Activated T-helper 9 cell treated with anti-CD3 and anti-CD28 coated beads, Interleukin-2, amount 50 U/mL, for 16 hours (primary cell): ENCODE measurements around the gene TRPM5.

Source experiments
- DNase-seq: peaks from one replicate; pipeline ENCODE4 v3.0.0-alpha.2; 2020; ENCODE audit warnings: low read depth

Gene TRPM5

DNA sequence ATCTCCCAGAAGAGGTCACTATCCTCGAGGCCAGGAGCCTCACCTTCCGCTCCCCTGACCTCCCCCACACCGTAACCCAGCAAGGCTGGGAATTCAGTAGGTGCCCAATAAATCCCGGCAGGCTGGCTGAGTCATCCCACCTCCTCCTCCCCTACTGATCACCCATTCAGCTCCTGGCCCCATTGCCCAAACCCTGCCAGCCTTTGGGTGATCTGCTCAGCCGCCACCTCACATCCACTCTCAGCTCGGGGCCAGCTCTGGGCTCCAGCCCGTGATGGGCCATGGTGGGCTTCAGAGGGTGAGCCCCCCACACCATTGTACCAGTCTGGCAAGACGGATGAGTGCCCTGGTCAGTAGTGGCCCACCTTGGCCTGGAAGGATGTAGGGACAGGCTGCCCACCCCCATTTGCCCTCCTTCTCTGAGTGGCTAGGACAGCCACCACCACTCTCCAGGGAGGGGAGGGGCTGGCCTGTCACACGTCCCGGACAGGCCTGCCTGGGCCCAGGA lies 8.2 kb downstream of the TRPM5 start:
- no peak for DNase-seq

DNA sequence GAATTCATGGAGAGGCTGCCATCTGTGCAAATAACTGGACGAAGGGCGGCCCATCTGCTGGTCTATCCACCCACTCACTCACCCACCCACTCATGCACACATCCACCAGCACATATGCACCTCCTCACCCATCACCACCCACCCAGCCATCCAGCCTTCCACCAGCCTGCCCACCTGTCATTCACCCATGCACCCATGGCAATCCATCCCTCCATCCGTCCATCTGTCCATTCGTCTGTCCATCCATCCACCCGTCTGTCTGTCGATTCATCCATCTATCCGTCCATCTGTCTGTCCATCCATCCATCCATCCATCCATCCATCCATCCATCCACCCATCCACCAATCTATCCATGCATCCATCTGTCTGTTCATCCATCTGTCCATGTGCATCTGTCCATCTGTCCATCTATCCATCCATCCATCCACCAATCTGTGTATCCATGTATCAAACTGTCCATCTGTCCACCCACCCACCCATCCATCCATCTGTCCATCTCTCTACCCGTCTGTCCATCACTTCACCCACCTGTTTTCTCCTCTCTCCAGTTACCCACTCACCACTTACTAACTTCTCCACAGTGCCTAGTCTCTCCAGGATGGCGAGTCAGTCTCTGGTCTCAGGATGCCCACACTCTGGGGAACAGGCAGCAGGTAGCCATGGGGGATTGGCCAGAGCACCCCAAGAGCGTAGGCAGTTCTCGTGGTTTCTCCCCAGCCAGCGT lies 8.9 kb downstream of the TRPM5 start:
- DNase-seq: no peak

DNA sequence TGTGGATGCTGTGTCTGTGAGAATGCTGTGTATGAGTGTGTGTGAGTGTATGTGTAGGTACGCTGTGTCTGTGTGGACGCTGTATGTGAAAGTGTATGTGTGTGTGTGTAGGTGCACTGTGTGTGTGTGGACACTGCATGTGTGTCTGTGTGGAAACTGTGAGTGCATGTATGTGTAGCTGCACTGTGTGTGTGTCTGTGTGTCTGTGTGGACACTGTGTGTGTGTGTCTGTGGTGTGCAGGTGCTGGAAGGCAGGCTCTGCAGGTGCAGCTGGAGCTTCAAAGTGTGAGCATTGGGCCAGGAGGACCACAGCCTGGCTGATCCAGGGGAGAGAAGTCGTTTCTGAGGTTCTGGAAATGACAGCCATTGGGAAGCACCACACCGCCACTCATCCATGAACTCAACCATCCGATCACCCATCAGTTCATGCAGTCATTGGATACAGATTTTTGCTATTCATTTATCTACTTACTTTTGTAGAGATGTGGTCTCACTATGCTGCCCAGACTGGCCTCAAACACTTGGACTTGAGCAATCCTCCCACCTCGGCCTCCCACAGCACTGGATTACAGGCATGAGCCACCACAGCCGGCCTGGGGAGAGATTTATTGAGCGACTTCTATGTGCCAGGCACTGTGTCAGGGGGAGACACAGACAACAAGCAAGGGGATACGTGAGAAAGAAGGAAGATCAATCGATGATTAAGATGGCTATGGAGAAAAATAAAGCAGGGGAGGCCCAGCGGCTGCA lies 9.6 kb downstream of the TRPM5 start:
- no peak for DNase-seq

DNA sequence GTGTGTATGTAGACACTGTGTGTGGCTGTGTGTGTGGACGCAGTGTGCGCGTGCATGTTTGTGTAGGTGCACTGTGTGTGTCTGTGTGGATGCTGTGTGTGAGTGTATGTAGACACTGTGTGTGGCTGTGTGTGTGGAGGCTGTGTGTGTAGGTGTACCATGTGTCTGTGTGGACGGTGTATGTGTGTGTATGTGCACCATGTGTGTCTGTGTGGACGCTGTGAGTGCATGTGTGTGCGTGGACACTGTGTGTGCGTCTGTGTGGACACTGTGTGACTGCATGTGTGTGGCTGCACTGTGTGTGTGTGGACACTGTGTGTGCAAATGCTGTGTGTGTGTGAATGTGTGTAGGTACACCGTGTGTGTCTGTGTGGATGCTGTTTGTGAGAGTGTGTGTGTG lies 10.3 kb downstream of the TRPM5 start:
- no peak for DNase-seq

DNA sequence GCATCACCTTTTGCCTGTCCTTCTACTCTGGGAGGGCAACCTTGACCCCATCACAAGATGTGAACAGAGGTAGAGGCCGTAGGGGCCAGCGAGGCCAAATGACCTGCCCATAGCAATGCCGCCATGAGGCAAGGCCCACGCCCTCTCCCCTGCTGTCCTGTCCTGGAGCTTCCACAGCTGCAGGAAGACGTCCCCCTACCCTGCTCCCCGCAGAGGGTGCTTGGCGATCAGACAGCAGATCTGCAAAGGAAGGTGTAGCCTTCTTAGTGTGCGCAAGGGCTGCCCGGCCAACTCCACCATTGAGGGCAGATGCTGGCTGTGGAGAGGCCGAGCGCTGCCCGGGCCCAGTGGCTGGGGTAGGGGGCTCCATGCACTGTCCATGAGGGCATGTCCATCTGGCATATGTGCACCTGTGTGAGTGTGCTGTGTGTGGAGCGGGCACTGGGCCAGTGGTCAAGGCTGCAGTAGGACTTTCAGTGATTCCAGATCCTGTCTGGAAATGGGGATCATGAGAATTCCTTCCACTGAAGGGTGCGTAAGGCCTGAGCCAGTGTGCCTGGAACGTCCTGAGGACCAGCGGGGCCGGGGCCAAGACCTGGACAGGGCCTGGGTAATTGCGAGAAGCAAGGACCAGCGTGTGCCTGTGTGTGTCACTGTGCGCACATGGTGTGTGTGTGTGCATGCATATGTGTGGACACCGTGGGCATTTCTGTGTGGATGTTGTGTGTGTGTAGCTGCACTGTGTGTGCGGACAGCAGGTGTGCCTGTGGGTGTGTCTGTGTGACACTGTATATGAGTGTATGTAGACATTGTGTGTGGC lies 11.0 kb downstream of the TRPM5 start:
- DNase-seq: no peak

DNA sequence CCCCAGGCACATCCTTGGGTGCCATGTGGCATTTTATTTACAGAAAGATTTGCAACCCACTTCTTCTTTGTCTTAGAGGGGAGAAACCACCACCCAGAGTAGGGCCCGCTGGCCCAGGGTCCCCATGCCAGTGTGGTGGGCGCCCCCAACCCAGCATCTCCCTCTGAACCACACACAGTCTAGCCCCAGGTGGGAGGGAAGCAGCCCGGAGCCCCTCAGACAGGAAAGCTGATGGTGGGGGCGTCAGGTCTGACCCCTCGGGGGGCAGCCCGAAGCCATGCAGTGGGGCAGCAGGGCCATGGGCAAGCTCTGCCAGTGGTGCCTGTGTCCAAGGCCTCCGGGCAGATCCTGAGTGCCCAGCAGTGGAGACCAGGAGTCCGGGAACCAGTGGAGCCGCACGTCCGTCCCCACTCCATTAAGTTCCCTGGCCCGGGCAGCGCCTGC lies 11.7 kb downstream of the TRPM5 start:
- no peak for DNase-seq

DNA sequence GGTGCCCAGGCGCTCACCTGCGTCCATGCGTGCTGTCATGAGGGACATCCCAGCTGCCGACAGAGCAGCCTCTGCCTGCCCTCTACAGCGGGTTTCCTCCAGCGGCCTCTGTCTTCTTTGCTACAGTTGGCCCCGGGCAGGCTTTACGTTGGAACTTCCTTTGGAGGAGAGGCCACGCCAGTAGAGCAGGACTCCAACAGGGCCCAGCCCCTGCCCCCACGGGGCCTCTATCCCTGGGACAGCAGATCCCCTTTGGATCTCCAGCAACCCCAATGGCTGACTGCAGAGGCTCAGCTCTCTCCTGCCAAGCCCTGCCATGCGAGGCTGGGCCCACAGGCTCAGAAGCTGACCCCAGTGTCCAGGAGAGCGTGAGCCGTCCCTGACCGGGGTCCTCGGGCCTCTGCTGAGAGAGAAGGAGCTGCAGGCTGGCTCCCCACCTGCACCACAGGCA lies 12.1 kb downstream of the TRPM5 start:
- no peak for DNase-seq

DNA sequence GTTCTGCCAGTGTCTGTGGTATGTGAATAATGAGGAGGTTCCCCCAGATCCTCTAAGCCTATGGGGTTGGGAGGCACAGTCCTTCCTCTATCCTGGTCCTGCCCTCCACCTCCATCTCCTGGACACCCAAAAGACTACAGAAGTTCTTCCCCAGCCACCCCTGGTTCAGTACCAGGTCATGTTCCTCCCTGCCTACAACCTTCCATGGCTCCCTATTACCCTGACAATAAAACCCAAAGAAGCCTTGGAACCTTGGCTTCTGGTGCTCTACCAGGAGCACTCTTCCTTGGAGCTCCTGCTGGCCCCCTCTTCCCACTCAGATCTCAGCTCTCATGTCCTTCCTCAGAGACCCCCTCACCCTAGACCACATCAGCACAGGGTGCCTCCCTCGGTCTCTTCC lies 12.9 kb downstream of the TRPM5 start:
- no peak for DNase-seq

DNA sequence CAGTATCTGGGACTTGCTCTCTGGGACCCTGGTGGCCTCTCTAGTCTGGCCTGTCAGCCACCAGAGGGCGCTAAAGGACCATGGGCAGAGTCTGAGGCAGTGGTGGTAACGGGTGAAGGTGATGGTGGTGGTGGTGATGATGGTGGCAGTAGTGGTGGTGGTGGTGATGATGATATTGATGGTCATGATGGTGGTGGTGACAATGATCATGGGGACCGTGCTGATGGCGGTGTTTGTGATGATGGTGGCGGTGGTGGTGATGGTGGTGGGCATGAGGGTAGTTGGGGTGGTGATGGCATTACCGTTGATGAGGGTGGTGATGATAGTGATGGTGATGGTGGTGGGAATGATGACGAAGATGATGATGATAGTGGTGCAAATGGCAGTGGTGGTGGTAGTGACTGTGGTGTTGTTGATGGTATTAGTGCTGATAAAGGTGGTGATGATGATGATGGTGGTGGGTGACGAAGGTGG lies 16.0 kb downstream of the TRPM5 start:
- peak; percentile 78 for DNase-seq

DNA sequence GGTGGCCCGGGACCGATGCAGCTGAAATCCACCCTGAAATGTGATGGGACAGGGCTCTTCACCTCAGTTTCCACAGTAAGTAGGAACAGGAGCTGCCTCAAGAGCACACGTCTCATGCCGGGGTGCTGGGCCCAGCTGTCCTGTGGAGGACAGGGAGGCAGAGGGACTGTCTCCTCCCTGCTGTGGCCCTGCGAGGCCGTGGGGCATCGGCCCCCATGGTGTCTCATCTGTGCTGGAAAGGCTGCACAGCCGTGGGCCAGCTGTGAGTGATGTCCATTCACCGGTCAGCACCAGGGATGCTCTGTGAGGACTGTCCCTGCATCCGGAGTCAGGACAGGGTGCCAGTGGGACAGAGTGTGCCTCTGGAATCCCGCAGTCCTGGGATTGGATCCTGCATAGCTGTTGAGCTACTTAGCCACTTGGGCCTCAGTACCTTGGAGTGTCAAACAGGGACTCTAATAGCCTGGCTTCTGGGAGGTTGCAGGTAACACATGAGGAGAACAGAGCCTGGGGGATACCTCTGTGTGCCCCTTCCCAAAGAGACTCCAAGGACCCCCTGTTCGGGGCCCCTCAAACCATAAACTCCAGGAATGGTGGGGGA lies 16.5 kb downstream of the TRPM5 start:
- DNase-seq: no peak

DNA sequence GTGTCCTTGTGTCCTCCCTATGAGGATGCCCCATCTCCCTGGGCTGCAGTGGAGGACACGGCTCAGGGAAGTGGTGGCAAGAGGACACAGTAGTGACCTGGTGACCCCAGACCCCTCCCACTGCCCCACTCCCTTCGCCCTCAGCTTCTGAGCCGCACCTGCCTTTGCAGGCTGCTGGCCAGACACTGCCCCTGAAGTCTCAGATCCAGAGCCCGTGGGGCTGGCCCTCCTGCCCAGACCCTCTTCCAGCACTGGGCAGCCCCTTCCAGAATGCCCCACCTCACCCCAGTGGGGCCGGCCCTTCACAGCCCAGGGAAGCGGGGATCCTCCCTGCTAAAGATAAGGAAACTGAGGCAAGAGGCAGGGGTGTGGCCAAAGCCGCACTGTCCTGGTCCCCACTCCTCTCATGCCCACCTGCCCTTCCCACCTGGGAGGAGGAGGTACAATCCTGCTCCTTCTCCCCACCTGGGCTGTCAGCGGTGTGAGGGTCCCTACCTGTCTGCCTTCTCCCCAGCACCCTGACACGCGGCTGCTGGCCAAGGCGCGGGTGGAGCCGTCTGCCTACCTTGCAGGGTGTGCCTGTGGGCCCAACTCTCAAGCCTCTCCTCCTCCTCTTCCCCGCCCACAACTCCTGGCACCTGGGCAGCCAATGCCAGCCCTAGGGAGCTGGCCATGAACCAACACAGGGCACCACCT lies 17.3 kb downstream of the TRPM5 start:
- DNase-seq: no peak

DNA sequence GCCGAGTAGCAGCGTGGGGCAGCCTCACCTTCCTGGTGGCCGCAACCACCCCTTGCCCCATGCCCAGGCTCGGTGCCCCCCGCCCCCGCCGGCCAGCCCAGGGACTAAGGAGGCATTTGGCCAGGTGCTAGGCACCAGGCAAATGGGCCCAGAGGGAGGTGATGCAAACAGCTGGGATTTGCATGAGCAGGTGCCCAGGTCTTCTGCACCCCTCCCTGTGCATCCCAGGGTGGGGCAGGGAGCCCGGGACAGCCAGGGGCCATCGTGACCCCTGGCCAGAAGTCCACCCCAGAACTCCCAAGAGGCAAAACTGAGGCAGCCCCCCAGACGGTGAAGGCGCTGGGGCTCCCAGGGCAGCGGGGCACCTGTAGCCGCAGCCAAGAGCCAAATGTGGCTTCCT lies 18.1 kb downstream of the TRPM5 start:
- DNase-seq: no peak

DNA sequence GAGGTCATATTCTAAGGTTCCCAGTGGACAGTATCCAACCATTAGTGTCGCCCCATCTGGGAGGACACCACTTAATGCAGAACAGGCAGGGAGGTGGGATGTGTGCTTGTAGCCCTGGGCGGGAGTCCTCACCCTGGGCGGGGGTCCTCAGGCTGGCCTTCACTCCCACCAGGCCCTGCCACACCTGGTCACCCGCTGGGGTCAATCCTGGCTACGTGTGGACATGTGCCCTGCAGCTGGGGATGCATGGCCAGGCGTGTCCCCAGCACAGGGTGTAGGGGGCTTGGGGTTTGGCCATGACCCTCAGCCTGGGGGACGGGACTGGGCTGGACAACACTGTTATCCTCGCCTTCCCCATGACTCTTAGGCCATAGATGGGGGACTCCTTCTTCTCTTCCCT lies 18.8 kb downstream of the TRPM5 start:
- DNase-seq: no peak

DNA sequence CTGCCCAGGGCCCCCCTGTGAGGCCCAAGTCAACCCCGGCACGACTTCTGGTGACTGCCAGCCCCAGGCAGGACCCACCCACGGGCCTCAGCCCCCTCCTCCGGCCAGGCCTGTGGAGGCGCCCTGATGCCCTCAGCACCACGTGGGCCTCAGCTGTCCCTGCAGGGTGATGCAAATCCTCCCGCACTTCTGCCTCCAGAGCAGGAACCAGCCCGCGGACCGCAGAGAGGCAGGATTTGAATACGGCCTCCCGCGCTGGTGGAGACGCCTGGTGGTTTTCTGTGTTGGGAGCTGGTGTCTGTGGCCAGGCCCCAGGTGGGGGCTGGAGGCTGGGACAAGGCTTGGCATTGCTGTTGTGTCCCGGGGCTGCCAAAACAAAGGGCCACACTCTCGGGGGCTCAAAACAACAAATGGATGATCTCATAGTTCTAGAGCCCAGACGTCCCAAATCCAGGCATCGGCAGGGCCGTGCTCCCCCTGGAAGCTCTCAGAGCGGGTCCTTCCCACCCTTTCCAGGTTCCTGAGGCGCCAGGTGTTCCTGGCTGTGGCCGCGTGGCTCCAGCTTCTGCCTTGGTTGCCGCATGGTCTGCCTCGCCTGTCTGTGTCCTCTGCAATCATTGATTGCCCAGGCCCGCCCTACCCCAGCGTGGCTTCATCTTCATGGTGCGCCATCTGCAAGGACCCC lies 19.4 kb downstream of the TRPM5 start:
- no peak for DNase-seq

DNA sequence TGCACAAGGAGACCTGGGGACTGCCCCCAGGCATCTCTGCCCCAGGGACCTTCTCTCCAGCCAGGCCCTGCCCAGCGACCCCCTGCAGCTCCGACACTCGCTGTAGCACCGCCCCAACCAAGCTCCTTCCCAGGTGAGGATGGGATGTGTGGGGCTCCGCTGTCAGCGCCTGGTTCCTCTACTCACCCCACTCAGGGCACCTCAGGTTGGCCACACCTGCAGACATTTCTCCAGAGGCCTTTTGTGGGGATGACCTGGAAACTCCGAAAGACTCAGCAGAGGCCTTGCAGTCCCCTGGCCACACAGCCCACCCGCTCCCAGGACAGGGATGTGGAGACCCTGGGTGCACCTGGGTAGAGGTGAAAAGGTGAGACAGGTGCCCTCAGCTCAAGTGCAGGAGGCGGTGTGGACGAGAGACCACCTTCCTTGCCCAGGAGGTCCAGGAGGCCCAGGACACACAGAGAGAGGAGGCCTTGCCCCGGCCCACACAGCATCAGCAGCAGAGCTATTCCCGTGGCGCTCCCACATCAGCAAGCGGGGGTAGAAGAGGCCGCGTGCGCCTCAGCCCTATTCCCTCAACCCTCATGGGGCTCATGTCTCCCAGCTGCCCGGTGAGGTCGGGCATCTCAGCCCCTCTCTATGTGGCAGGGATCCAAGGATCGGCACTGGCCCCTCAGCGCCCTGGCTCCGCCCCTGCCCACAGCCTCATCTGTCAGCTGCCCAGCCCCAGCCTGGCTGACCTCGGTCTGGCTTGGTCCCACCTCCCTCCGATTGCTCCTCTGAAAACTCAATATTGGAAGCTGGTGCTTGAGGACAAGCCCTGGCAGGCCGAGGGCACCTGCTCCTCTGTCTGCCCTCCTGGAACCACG lies 20.9 kb downstream of the TRPM5 start:
- no peak for DNase-seq

DNA sequence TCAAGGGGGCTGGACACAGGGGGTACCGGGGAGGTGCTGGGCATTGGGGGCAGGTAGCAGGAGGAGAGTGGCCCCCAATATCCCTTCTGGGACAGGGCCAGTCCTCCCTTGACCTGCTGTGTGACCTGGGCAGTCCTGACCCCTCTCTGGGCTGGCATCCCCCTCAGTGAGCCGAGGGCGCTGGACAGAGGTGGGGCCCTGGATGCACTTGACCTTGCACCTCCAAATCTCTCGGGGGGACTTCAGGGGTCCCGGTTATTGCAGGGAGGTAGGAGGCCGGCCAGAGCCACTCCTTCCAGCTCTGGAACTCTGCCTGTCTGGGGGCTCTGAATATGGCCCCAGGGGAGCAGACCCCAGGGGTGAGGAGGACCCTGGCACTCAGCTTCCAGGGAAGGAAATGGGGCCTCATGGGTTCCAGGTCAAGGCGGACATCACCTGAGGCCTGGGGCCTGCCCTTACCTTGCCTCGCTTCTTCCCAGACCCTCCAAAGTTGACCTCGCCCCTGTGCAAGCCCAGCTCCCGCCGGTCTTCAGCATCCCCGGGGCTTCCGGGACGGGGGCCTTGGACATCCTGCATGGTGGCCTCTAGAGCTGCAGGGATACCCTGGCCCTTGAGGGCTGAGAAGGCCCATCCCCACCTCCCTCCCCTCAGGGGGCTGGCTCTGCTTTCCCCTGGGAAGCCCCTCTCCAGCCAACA lies 21.7 kb downstream of the TRPM5 start:
- no peak for DNase-seq

DNA sequence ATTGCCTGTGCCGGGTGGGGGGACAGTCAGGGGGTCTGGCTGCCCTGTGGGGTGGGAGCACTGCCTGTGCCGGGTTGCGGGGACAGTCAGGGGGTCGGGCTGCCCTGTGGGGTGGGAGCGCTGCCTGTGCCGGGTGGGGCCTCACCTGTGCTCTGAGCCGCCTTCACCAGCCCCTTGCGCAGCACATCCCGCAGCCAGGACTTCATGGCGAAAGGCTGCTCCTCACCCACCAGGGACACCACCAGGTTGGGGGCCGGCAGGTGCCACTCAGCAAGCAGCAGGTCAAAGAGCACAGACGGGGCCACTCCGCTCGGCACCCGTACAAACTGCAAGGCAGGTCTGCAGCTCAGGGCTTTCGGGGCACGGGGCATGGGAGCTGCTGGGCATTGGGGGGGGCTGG lies 22.3 kb downstream of the TRPM5 start:
- no peak for DNase-seq

DNA sequence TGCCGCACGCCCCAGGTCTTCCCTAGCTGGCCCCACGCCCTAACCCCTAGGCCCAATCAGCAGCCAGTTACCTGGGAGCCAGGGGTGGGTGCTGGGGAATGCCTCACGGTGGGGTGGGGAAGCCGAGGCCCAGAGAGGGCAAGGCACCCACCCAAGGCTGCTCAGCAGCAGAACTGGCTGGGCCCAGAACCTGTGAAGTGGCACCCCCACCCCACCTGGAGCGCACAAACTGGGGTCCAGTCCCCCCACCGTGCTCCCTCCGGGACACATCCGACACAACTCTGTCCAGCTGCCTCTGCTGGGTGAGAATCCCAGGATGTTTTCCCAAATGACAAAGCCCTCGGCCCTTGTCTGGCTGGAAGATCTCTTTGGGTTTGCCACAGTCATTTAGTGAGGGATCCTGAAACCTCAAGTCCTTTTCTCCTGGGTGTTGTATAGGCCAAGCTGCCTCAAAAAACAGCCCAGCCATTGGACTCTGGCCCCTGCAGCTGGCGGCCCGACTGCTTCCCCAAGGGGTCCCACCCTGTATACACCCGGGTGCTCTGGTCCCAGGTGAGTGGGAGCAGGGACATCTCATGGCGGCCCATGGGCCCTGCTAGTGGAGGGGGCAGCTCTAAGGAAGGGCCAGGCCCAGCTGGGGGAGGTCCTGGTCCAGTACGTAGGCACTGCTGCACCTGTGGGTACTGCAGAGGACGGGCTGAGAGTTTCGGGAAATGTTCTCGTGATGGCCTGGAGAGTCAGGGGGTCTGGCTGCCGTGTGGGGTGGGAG lies 22.9 kb downstream of the TRPM5 start:
- no peak for DNase-seq
